ENCODE measurements around the gene PRR33.

GRCh38 chr11:1887451-1888346 is 4.0 kb downstream of the PRR33 start:
- no peak for TF ChIP-seq CTCF (IDR thresholded peaks at IDR 0.05)
- TF ChIP-seq POLR2AphosphoS5 (IDR thresholded peaks at IDR 0.05; ENCODE audit: low read depth, low read length): no peak
- TF ChIP-seq SIN3A (IDR thresholded peaks at IDR 0.05; ENCODE audit: borderline replicate concordance, insufficient read depth, low read depth, low read length): no peak
- no peak for TF ChIP-seq REST (IDR thresholded peaks at IDR 0.05; ENCODE audit: insufficient read depth in 1 of 2, low read depth in 2 of 2, low read length in 1 of 2)

All from Panc1 (cell line).